Motor neuron (in vitro differentiated cells): Measurements from ENCODE around the gene UBB. TPM values are rescaled to one million over a fixed set of nuclear protein-coding genes. Genes with fewer than 3 reads are reported as not detected.

Source experiments
- ATAC-seq, 8 experiments: fragments of 200-7000 bp; cut with Tn5 transposase; replicated peaks in 6 of 8; 2 replicates each; pipeline ENCODE4 v1.8.0; 2021; ENCODE audit warnings: mild to moderate bottlenecking in 8 of 8, moderate library complexity in 8 of 8
- H3K27ac ChIP-seq, 2 donors: fragments of 250-450 bp; sonication (Bioruptor Pico); 2 replicates each; pipeline ENCODE4 v1.9.0; 2021; ENCODE audit warnings: antibody characterized with exemption in 2 of 2, mild to moderate bottlenecking in 2 of 2, moderate library complexity in 1 of 2
- H3K4me1 ChIP-seq, 2 donors: fragments of 250-450 bp; sonication (Bioruptor Pico); replicated peaks in 1 of 2; 2 replicates each; pipeline ENCODE4 v1.6.1; 2021; ENCODE audit warnings: antibody characterized with exemption in 2 of 2, mild to moderate bottlenecking in 2 of 2, moderate library complexity in 1 of 2
- H3K4me3 ChIP-seq, 5 donors: fragments of 250-450 bp; sonication (Bioruptor Pico); 2 replicates each; pipeline ENCODE4 v1.9.0; 2021; ENCODE audit warnings: antibody characterized with exemption in 5 of 5, mild to moderate bottlenecking in 5 of 5, moderate library complexity in 4 of 5
- WGBS, 10 experiments: fragments of 450-650 bp; shearing (Covaris generic); methylation state at CpG; one replicate each; pipeline ENCODE4 v1.0.0; 2022; 5-methylcytosine and 5-hydroxymethylcytosine counted together
- in situ Hi-C, 9 experiments: fragments of 400-800 bp; cut with MboI; loops; one replicate each; pipeline ENCODE4 v1.15.0; 2021; ENCODE audit warnings: low sequenced_read_pairs in 9 of 9, low pct_unique_long_range_greater_than_20kb in 2 of 9; ENCODE audit not compliant: unreplicated experiment in 9 of 9
- total RNA-seq, 8 experiments: library from RNA; unstranded; fragments of 300-600 nt; gene quantifications; 2 replicates each; pipeline versions ENCODE4 v1.2.3 to v1.2.4, GENCODE V29; 2022

UBB gene
- total RNA-seq, 8 experiments from 2014 or later = 1,301 to 2,415 (median 1,636) TPM

GRCh38 chr17:16425202-16425601, 44.3 kb downstream of the UBB start:
- ATAC-seq = no peak
- 0 to 100% (median 63%) methylated on average over 1 to 5 of the region's 6 CpGs; no CpG with 5 or more reads in 2 of the 10 experiments for WGBS, 10 experiments
- no peak overlapping the region for H3K27ac ChIP-seq
- in situ Hi-C loops = no loop called here
- H3K4me1 ChIP-seq = no peaks in the 10 kb centered on the region
- no peak overlapping the region for H3K4me3 ChIP-seq

- Histone ChIP-seq H3K4me1 (no peaks in the 10 kb centered on the region), H3K4me3 (no peak overlapping the region), H3K27ac (no peak overlapping the region)
- in situ Hi-C loops = no loop called here
- peak in 3 of 8 experiments; percentile 36 to 66 (median 62) for ATAC-seq
- WGBS, 10 experiments = 40 to 100% (median 89%) methylated on average over 1 to 12 of the region's 20 CpGs; no CpG with 5 or more reads in 6 of the 10 experiments
Measured at GRCh38 chr17:16425698-16426659, 45.1 kb downstream of the UBB start.

GRCh38 chr17:16427020-16427419, 46.1 kb downstream of the UBB start:
- H3K27ac ChIP-seq = no peak overlapping the region
- in situ Hi-C loops = no loop called here
- no peaks in the 10 kb centered on the region for H3K4me1 ChIP-seq
- no peak overlapping the region for H3K4me3 ChIP-seq
- 100% methylated on average over 1 of the region's 3 CpGs; no CpG with 5 or more reads in 9 of the 10 experiments for whole genome bisulfite sequencing, 10 experiments
- no peak for ATAC-seq

GRCh38 chr17:16428098-16428882, 47.4 kb downstream of the UBB start:
- in situ Hi-C loops = no loop called here
- H3K4me3 ChIP-seq = no peak overlapping the region
- WGBS, 10 experiments = 17 to 97% (median 72%) methylated on average over 1 to 10 of the region's 15 CpGs; no CpG with 5 or more reads in 4 of the 10 experiments
- no peaks in the 10 kb centered on the region for H3K4me1 ChIP-seq
- ATAC-seq = peak; percentile 50 to 74 (median 67)
- H3K27ac ChIP-seq = no peak overlapping the region

GRCh38 chr17:16429083-16429482, 48.2 kb downstream of the UBB start:
- Histone ChIP-seq H3K4me3 (no peak overlapping the region), H3K27ac (no peak overlapping the region), H3K4me1 (no peaks in the 10 kb centered on the region)
- in situ Hi-C loops = no loop called here
- ATAC-seq = peak in 5 of 8 experiments; percentile 31 to 98 (median 95)
- WGBS, 10 experiments = 0 to 100% (median 19%) methylated on average over 1 to 6 of the region's 9 CpGs; no CpG with 5 or more reads in 3 of the 10 experiments

- no peak overlapping the region for H3K27ac ChIP-seq
- no peak overlapping the region for H3K4me3 ChIP-seq
- in situ Hi-C loops = no loop called here
- ATAC-seq = no peak
- no peaks in the 10 kb centered on the region for H3K4me1 ChIP-seq
- WGBS, 10 experiments = 30 to 100% (median 76%) methylated on average over 1 to 6 of the region's 6 CpGs; no CpG with 5 or more reads in 1 of the 10 experiments
Measured at GRCh38 chr17:16430650-16431049, 49.8 kb downstream of the UBB start.

GRCh38 chr17:16432017-16432416, 51.1 kb downstream of the UBB start:
- in situ Hi-C loops = no loop called here
- H3K4me3 ChIP-seq = no peak overlapping the region
- no peaks in the 10 kb centered on the region for H3K4me1 ChIP-seq
- 75 to 100% (median 87%) methylated on average over 1 to 4 of the region's 15 CpGs; no CpG with 5 or more reads in 6 of the 10 experiments for WGBS, 10 experiments
- no peak for ATAC-seq
- H3K27ac ChIP-seq = no peak overlapping the region

Other genes starting within 250 kb of the UBB start
- gene NCOR1, start 165.6 kb upstream of the UBB start, total RNA-seq = 100 to 1,000 TPM in 2 of 8 experiments, 10 to 100 TPM in 6; 35.3 to 132 (median 64.3) TPM
- 10 to 100 TPM; 14.3 to 59.9 (median 31.6) TPM for gene PIGL, start 163.9 kb upstream of the UBB start, total RNA-seq
- 100 to 1,000 TPM in 3 of 8 experiments, 10 to 100 TPM in 4, 1 to 10 TPM in 1; 9.0 to 310 (median 79.3) TPM for gene CENPV, start 27.6 kb upstream of the UBB start, total RNA-seq
- 1 to 10 TPM in 4 of 8 experiments, under 1 TPM in 3, not detected in 1; 0.33 to 7.0 (median 1.1) TPM for gene TRPV2, start 34.5 kb downstream of the UBB start, total RNA-seq
- 10 to 100 TPM in 2 of 8 experiments, 1 to 10 TPM in 6; 3.9 to 15.8 (median 4.7) TPM for gene LRRC75A, start 111.1 kb downstream of the UBB start, total RNA-seq
- gene ZNF287, start 188.1 kb downstream of the UBB start, total RNA-seq = 10 to 100 TPM in 5 of 8 experiments, 1 to 10 TPM in 3; 5.1 to 13.6 (median 10.4) TPM